GM18520 (cell line): ENCODE data around the gene MFSD12.
"Not testable (repeated sequence)": the region's sequence is repeated elsewhere in the genome, so short reads cannot be mapped to it uniquely, and the experiment has no call there.

Experiments used
- ATAC-seq: cut with Tn5 transposase; IDR thresholded peaks from one replicate; pipeline ENCODE4 v1.9.1; 2021; ENCODE audit not compliant: unreplicated experiment

The MFSD12 gene

GRCh38 chr19:3538258-3538929, 19.0 kb downstream of the MFSD12 start:
- no peak for ATAC-seq

DNA sequence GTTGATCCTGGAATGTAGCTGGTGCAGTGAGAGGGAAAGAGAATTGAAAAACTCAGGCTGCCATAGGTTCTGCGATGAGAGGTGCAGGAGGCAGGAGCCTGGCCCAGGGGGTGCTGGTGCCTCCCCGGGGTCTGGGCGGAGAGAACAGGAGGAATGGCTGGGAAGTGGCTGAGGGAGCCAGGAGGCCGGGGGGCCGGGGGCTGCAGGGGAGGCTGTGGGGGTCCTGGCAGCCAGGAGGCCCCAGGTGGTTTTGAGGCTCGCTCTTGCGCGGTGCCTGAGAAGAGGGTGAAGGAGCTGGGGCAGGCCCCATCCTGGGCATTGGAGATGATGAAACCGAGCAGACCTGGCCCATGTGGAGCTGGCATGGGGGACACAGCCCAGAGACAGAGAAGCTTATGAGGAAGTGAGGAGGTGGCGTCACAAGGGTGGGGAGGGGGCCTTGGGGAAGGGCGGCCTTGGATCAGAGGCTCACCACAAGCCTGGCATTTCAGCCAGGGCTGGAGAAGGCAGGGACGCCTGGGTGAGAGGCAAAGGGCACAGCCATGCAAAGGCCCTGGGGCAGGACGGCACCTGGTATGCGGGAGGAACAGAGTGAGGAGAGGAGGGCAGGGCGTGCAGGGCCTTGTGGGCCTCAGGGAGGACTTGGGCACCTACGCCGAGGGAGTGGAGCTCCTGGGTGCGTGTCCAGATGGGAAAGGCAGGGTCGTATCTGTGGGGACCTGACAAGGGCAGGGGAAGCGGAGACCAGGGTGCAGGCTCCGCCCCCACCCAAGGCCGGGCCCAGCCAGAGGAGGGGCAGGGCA, 19.7 kb downstream of the MFSD12 start:
- ATAC-seq, result no peak

DNA sequence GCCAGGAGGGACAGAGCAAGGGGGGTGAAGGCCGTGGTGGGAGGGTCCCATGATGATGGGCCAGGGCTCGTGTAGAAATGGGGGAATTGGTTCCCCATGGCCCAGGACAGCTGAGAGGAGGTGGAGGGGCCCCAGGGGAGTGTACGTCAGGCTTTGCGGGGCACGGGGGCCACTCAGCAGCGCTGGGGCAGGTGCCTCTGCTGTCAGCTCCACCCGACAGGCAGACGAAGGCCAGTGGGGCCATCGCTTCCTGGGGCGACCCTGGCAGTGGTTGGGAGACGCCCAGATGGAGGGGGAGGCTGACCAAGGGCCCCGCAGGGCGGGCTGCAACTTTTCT, 20.3 kb downstream of the MFSD12 start:
- no peak for ATAC-seq

- ATAC-seq, result no peak
These were observed 20.8 kb downstream of the MFSD12 start for GRCh38 chr19:3536429-3537100.

DNA sequence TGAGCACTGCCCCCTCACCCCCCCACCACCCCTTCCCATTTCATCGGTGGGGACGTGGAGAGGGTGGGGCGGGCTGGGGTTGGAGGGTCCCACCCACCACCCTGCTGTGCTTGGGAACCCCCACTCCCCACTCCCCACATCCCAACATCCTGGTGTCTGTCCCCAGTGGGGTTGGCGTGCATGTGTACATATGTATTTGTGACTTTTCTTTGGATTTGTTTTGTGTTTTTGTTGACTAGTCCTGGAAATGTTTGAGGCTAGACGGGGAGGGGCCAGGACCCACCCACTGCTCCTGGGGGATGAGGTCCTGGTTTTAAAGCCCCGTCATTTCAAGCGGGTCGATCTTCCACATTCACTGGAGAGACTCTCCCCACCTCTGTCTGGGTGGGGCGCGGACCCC, 21.4 kb downstream of the MFSD12 start:
- ATAC-seq, result no peak

GRCh38 chr19:3535563-3535965, 21.8 kb downstream of the MFSD12 start:
- no peak for ATAC-seq

DNA sequence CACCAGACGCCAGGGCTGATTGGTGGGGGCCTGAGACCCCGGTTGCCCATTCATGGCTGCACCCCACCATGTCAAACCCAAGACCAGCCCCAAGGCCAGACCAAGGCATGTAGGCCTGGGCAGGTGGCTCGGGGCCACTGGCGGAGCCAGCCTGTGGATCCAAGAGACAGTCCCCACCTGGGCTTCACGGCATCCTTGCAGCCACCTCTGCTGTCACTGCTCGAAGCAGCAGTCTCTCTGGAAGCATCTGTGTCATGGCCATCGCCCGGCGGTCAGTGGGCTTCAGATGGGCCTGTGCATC, 22.2 kb downstream of the MFSD12 start:
- no peak for ATAC-seq

- no peak for ATAC-seq
These were observed 22.8 kb downstream of the MFSD12 start for GRCh38 chr19:3534375-3535234.

- no peak for ATAC-seq
These were observed 23.7 kb downstream of the MFSD12 start for GRCh38 chr19:3533563-3534216.

- ATAC-seq, result no peak
These were observed 24.4 kb downstream of the MFSD12 start for GRCh38 chr19:3533033-3533432.

DNA sequence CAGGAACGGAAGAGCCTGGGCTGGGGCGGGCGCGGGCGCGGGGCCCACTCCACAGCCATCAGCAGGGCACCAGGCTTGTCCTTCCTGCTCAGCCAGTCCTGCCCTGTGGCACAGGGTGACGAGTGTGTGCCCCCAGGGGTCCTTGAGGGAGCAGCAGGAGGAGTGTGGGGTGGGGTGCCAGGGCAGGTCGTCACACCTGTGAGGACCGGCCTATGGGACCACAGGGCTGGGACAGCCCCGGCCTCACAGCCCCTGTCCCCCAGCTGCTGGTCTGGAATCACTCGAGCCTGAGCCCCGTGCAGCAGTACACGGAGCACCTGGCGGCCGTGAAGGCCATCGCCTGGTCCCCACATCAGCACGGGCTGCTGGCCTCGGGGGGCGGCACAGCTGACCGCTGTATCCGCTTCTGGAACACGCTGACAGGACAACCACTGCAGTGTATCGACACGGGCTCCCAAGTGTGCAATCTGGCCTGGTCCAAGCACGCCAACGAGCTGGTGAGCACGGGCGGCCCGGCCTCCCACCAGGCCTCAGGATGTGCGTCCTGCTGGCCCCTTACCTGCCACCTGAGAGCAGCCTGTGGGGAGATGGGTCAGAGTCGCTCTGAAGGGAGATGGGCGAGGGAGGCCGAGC, 25.1 kb downstream of the MFSD12 start:
- no peak for ATAC-seq

DNA sequence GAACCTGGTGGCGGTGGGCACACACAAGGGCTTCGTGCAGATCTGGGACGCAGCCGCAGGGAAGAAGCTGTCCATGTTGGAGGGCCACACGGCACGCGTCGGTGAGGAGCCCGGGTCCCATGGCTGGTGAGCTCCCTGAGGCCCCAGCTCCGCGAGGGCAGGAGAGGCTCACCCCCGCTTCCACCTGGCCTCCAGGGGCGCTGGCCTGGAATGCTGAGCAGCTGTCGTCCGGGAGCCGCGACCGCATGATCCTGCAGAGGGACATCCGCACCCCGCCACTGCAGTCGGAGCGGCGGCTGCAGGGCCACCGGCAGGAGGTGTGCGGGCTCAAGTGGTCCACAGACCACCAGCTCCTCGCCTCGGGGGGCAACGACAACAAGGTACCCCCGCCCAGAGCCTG, 25.7 kb downstream of the MFSD12 start:
- no peak for ATAC-seq

- no peak for ATAC-seq
These were observed 27.0 kb downstream of the MFSD12 start for GRCh38 chr19:3530389-3530788.

DNA sequence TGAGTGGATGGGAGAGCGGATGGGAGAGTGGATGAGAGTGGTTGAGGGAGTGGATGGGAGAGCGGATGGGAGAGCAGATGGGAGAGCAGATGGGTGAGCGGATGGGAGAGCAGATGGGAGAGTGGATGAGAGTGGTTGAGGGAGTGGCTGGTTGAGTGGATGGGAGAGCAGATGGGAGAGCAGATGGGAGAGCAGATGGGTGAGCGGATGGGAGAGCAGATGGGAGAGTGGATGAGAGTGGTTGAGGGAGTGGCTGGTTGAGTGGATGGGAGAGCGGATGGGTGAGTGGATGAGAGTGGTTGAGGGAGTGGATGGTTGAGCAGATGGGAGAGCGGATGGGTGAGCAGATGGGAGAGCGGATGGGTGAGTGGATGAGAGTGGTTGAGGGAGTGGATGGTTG, 28.1 kb downstream of the MFSD12 start:
- ATAC-seq, result not testable (repeated sequence)

DNA sequence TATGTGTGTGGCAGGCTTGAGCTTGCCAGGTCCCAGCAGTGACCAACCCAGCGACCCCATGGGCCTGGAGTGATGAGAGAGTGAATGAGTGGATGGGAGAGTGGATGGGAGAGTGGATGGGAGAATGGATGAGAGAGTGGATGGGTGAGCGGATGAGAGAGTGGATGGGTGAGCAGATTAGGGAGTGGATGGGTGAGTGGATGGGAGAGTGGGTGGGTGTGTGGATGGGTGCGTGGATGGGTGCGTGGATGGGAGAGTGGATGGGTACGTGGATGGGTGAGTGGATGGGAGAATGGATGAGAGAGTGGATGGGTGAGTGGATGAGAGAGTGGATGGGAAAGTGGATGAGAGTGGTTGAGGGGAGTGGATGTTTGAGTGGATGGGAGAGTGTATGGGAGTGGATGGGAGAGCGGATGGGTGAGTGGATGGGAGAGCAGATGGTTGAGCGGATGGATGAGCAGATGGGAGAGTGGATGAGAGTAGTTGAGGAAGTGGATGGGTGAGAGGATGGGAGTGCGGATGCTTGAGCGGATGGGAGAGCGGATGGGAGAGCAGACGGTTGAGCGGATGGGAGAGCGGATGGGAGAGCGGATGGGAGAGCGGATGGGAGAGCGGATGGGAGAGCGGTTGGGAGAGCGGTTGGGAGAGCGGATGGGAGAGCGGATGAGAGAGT, 28.7 kb downstream of the MFSD12 start:
- no peak for ATAC-seq

GRCh38 chr19:3528080-3528479, 29.3 kb downstream of the MFSD12 start:
- no peak for ATAC-seq

DNA sequence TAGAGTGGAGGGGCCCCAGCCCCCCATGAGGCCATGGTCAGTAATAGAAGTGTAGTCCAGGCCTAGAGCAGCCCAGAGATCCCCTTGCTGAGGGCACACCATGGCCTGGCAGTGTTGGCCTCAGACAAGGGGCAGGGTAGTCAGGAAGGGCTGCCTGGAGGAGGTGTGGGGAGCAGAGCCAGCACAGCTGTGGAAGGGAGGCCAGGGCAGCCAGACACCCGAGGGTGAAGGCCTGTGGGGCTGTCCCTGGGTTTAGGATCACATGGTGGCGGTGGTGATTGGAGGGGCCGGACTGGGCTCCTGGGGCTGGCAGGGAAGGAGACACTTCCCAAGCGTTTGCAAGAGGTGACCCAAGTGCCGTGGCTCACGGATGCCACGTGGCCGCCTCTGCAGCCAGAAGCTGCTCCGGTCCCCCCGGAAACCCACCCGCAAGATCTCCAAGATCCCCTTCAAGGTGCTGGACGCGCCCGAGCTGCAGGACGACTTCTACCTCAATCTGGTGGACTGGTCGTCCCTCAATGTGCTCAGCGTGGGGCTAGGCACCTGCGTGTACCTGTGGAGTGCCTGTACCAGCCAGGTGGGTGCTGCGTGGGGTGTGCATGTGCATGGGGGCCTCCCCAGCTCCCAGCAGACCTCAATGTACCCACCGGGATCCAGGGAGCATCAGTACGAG, 30.0 kb downstream of the MFSD12 start:
- ATAC-seq, result no peak

DNA sequence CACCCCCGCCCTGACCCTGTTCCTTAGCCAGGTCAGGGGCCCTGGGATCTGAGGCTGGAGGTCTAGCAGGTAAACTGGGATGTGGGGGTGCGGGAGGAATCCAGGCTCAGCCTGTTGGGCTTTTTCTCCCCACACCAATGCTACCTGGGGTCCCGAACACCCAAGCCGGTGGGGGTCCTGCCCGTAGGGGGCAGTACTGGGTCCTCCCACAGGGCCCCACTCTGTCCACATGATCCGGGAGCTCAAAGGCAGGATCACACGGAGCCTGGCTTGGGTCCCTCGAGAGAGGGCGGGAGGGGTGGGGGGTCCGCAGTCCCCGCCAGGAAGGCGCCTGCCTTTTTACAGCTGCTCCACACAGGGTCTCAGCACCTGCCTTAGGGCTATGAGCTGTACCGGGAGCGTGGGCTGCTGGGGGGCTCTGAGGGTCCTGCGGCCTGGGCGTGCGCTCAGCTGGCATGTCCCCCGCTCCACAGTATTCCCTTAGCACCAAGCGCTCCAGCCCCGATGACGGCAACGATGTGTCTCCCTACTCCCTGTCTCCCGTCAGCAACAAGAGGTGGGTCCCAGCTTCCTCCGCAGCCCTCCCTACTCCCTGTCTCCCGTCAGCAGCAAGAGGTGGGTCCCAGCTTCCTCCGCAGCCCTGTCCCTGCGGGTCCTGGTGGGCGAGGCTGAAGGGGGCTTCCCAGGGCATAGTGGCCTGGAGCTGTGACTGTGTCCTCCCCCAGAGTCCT, 30.7 kb downstream of the MFSD12 start:
- ATAC-seq, result no peak
